Lower leg skin (tissue), 3 donors: Measurements from ENCODE around the gene ARHGAP15.

Source experiments
- POLR2A ChIP-seq, 2 donors: fragments of 450-650 bp; IDR thresholded peaks; one replicate each; pipeline ENCODE4 v1.6.1; 2016 to 2017; ENCODE audit warnings: antibody characterized with exemption in 2 of 2, mild to moderate bottlenecking in 1 of 2, moderate library complexity in 1 of 2
- TF ChIP-seq, protein P1 (sequence below), 3 donors: fragments of 450-650 bp; IDR thresholded peaks; one replicate each; pipeline ENCODE4 v1.5.1; 2016; ENCODE audit warnings: antibody characterized with exemption in 3 of 3, mild to moderate bottlenecking in 3 of 3, moderate library complexity in 2 of 3

DNA sequence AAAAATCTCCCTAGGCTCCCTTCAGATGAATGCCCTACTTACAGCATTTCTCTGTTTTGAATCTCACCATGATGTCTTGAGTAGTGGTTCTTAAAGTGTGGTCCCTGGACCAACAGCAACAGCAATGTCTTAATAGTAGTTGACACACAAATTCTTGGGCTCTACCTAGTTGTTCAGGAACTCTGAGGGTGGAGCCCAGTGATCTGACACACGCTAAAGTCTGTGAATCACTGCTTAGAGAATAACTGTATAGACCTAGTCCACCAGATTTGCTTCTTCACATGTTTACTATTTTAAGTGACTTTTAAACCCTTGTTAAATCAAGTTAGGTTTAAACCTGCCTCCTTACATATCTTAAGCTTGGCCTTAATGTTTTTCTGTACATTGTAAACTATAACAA, 47.6 kb upstream of the ARHGAP15 start:
- TF ChIP-seq POLR2A (IDR thresholded peaks at IDR 0.05) = no peak
- TF ChIP-seq, protein P1, sequence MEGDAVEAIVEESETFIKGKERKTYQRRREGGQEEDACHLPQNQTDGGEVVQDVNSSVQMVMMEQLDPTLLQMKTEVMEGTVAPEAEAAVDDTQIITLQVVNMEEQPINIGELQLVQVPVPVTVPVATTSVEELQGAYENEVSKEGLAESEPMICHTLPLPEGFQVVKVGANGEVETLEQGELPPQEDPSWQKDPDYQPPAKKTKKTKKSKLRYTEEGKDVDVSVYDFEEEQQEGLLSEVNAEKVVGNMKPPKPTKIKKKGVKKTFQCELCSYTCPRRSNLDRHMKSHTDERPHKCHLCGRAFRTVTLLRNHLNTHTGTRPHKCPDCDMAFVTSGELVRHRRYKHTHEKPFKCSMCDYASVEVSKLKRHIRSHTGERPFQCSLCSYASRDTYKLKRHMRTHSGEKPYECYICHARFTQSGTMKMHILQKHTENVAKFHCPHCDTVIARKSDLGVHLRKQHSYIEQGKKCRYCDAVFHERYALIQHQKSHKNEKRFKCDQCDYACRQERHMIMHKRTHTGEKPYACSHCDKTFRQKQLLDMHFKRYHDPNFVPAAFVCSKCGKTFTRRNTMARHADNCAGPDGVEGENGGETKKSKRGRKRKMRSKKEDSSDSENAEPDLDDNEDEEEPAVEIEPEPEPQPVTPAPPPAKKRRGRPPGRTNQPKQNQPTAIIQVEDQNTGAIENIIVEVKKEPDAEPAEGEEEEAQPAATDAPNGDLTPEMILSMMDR (IDR thresholded peaks at IDR 0.05) = no peak
